ENCODE measurements around the gene TAB2. TPM values are rescaled to one million over a fixed set of nuclear protein-coding genes. Genes with fewer than 3 reads are reported as not detected.
A peak's percentile ranks its signal among the peaks of the same experiment; 100 is the strongest.

The TAB2 gene
- total and polyA plus RNA-seq, 2 experiments from 2014 or later, result 19.8 to 59.2 TPM

GRCh38 chr6:149451376-149452036 lies 134.0 kb downstream of the TAB2 start:
- DNase-seq (ENCODE audit: low spot score) (peak; percentile 55), ATAC-seq (peak; percentile 52)
- H3K4me2 ChIP-seq, result peak overlapping the region; percentile 89
- H4K20me1 ChIP-seq (replicated peaks; ENCODE audit: insufficient read depth), result no peaks in the 10 kb centered on the region
- TF ChIP-seq ZNF331 (CRISPR knock-in tag; IDR thresholded peaks at IDR 0.05; ENCODE audit: low read depth), result no peak
- TF ChIP-seq EZH2 (IDR thresholded peaks at IDR 0.05; ENCODE audit: low read depth, unreplicated experiment), result peak; percentile 50
- TF ChIP-seq CREB1 (CRISPR knock-in tag; IDR thresholded peaks at IDR 0.05; ENCODE audit: low read depth), result no peak
- TF ChIP-seq, protein P1, sequence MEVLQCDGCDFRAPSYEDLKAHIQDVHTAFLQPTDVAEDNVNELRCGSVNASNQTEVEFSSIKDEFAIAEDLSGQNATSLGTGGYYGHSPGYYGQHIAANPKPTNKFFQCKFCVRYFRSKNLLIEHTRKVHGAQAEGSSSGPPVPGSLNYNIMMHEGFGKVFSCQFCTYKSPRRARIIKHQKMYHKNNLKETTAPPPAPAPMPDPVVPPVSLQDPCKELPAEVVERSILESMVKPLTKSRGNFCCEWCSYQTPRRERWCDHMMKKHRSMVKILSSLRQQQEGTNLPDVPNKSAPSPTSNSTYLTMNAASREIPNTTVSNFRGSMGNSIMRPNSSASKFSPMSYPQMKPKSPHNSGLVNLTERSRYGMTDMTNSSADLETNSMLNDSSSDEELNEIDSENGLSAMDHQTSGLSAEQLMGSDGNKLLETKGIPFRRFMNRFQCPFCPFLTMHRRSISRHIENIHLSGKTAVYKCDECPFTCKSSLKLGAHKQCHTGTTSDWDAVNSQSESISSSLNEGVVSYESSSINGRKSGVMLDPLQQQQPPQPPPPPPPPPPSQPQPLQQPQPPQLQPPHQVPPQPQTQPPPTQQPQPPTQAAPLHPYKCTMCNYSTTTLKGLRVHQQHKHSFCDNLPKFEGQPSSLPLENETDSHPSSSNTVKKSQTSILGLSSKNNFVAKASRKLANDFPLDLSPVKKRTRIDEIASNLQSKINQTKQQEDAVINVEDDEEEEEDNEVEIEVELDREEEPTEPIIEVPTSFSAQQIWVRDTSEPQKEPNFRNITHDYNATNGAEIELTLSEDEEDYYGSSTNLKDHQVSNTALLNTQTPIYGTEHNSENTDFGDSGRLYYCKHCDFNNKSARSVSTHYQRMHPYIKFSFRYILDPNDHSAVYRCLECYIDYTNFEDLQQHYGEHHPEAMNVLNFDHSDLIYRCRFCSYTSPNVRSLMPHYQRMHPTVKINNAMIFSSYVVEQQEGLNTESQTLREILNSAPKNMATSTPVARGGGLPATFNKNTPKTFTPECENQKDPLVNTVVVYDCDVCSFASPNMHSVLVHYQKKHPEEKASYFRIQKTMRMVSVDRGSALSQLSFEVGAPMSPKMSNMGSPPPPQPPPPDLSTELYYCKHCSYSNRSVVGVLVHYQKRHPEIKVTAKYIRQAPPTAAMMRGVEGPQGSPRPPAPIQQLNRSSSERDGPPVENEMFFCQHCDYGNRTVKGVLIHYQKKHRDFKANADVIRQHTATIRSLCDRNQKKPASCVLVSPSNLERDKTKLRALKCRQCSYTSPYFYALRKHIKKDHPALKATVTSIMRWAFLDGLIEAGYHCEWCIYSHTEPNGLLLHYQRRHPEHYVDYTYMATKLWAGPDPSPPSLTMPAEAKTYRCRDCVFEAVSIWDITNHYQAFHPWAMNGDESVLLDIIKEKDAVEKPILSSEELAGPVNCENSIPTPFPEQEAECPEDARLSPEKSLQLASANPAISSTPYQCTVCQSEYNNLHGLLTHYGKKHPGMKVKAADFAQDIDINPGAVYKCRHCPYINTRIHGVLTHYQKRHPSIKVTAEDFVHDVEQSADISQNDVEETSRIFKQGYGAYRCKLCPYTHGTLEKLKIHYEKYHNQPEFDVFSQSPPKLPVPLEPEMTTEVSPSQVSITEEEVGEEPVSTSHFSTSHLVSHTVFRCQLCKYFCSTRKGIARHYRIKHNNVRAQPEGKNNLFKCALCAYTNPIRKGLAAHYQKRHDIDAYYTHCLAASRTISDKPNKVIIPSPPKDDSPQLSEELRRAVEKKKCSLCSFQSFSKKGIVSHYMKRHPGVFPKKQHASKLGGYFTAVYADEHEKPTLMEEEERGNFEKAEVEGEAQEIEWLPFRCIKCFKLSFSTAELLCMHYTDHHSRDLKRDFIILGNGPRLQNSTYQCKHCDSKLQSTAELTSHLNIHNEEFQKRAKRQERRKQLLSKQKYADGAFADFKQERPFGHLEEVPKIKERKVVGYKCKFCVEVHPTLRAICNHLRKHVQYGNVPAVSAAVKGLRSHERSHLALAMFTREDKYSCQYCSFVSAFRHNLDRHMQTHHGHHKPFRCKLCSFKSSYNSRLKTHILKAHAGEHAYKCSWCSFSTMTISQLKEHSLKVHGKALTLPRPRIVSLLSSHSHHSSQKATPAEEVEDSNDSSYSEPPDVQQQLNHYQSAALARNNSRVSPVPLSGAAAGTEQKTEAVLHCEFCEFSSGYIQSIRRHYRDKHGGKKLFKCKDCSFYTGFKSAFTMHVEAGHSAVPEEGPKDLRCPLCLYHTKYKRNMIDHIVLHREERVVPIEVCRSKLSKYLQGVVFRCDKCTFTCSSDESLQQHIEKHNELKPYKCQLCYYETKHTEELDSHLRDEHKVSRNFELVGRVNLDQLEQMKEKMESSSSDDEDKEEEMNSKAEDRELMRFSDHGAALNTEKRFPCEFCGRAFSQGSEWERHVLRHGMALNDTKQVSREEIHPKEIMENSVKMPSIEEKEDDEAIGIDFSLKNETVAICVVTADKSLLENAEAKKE (CRISPR knock-in tag; IDR thresholded peaks at IDR 0.05), result no peak
- TF ChIP-seq, protein P2, sequence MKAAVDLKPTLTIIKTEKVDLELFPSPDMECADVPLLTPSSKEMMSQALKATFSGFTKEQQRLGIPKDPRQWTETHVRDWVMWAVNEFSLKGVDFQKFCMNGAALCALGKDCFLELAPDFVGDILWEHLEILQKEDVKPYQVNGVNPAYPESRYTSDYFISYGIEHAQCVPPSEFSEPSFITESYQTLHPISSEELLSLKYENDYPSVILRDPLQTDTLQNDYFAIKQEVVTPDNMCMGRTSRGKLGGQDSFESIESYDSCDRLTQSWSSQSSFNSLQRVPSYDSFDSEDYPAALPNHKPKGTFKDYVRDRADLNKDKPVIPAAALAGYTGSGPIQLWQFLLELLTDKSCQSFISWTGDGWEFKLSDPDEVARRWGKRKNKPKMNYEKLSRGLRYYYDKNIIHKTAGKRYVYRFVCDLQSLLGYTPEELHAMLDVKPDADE (IDR thresholded peaks at IDR 0.05), result no peak
- no peaks in the 10 kb centered on the region; the same call in 2 of the 3 replicates for H3K4me1 Mint-ChIP-seq
- H3K4me3 ChIP-seq, result peak overlapping the region; percentile 63
- H2AFZ ChIP-seq, result peak overlapping the region; percentile 97
- no peaks in the 10 kb centered on the region for H3K36me3 ChIP-seq (ENCODE audit: insufficient read depth)
- no peaks in the 10 kb centered on the region for H3F3A ChIP-seq (replicated peaks; ENCODE audit: low read depth)
- H3K27me3 Mint-ChIP-seq (ENCODE audit: insufficient read depth, low read depth, poor library complexity), result peaks cover 25% of the 10 kb centered on the region
- no peaks in the 10 kb centered on the region for H3K9me3 Mint-ChIP-seq
- H3K4me1 ChIP-seq (ENCODE audit: insufficient read depth), result no peaks in the 10 kb centered on the region
- no peak overlapping the region for H3K27ac ChIP-seq (ENCODE audit: low read depth)
- H3K27me3 ChIP-seq (ENCODE audit: insufficient read depth), result peaks cover 45% of the 10 kb centered on the region
- H3K36me3 Mint-ChIP-seq (ENCODE audit: low read depth), result no peaks in the 10 kb centered on the region
- no peaks in the 10 kb centered on the region for H3K79me2 ChIP-seq (replicated peaks; ENCODE audit: insufficient read depth)
- no peaks in the 10 kb centered on the region for H3K9me2 ChIP-seq (ENCODE audit: insufficient read depth)
- H3K4me3 Mint-ChIP-seq, result peak overlapping the region; percentile 53
- no peak overlapping the region for H3K27ac Mint-ChIP-seq
